Trophoblast cell (in vitro differentiated cells and primary cell): ENCODE measurements around the gene SMTN.

Source experiments
- DNase-seq, 2 donors: peaks; one replicate each; pipeline ENCODE4 v3.0.0-alpha.2; 2016
- H2AFZ ChIP-seq: 2 replicates; pipeline ENCODE4 v1.6.1; 2013; ENCODE audit warnings: low read length, moderate library complexity, mild to moderate bottlenecking; ENCODE audit not compliant: insufficient read depth, poor library complexity
- H2AK5ac ChIP-seq: 2 replicates; pipeline ENCODE4 v1.6.1; 2013; ENCODE audit warnings: mild to moderate bottlenecking, low read length
- H2BK120ac ChIP-seq: 2 replicates; pipeline ENCODE4 v1.6.1; 2013; ENCODE audit warnings: low read length, mild to moderate bottlenecking, moderate library complexity; ENCODE audit not compliant: insufficient read depth, poor library complexity
- H2BK12ac ChIP-seq: 2 replicates; pipeline ENCODE4 v1.6.1; 2013; ENCODE audit warnings: mild to moderate bottlenecking, low read length, moderate library complexity
- H2BK5ac ChIP-seq: 2 replicates; pipeline ENCODE4 v1.6.1; 2013; ENCODE audit warnings: low read length, low read depth, moderate library complexity, mild to moderate bottlenecking; ENCODE audit not compliant: poor library complexity
- H3K14ac ChIP-seq: 2 replicates; pipeline ENCODE4 v1.6.1; 2013; ENCODE audit warnings: mild to moderate bottlenecking, low read length
- H3K18ac ChIP-seq: 2 replicates; pipeline ENCODE4 v1.6.1; 2013; ENCODE audit warnings: mild to moderate bottlenecking, low read length
- H3K23ac ChIP-seq: 2 replicates; pipeline ENCODE4 v1.6.1; 2013; ENCODE audit warnings: low read length
- H3K27ac ChIP-seq: 2 replicates; pipeline ENCODE4 v1.5.1; 2013; ENCODE audit warnings: low read depth, mild to moderate bottlenecking, inconsistent platforms, low read length, moderate library complexity
- H3K27me3 ChIP-seq: 2 replicates; pipeline ENCODE4 v1.6.1; 2013; ENCODE audit warnings: inconsistent platforms, mild to moderate bottlenecking, low read length, moderate library complexity; ENCODE audit not compliant: insufficient read depth
- H3K36me3 ChIP-seq, 2 experiments: 1 replicate in 1 of 2; 2 replicates in 1 of 2; pipeline ENCODE4 v1.6.1; 2013; ENCODE audit warnings: low read length in 2 of 2, mild to moderate bottlenecking in 2 of 2, moderate library complexity in 1 of 2; ENCODE audit not compliant: insufficient read depth in 2 of 2, control insufficient read depth in 1 of 2
- H3K4ac ChIP-seq: 2 replicates; pipeline ENCODE4 v1.6.1; 2013; ENCODE audit warnings: low read depth, mild to moderate bottlenecking, low read length, moderate library complexity
- H3K4me1 ChIP-seq, 2 experiments: 1 replicate in 1 of 2; 2 replicates in 1 of 2; pipeline ENCODE4 v1.6.1; 2013; ENCODE audit warnings: low read length in 2 of 2, mild to moderate bottlenecking in 2 of 2, moderate library complexity in 1 of 2; ENCODE audit not compliant: insufficient read depth in 2 of 2, control insufficient read depth in 1 of 2
- H3K4me2 ChIP-seq: 2 replicates; pipeline ENCODE4 v1.6.1; 2013; ENCODE audit warnings: inconsistent platforms, mild to moderate bottlenecking, low read length, moderate library complexity
- H3K4me3 ChIP-seq: 2 replicates; pipeline ENCODE4 v1.5.1; 2013; ENCODE audit warnings: mild to moderate bottlenecking, low read depth, low read length, inconsistent platforms
- H3K79me1 ChIP-seq: one replicate; pipeline ENCODE4 v1.6.1; 2013; ENCODE audit warnings: low read length
- H3K79me2 ChIP-seq: 2 replicates; pipeline ENCODE4 v1.6.1; 2013; ENCODE audit warnings: low read length, mild to moderate bottlenecking; ENCODE audit not compliant: control insufficient read depth, insufficient read depth, poor library complexity
- H3K9ac ChIP-seq: 2 replicates; pipeline ENCODE4 v1.6.1; 2013; ENCODE audit warnings: mild to moderate bottlenecking, low read length
- H3K9me3 ChIP-seq: 2 replicates; pipeline ENCODE4 v1.6.1; 2013; ENCODE audit warnings: low read depth, mild to moderate bottlenecking, control low read depth, inconsistent platforms, low read length; ENCODE audit not compliant: insufficient read depth
- H4K12ac ChIP-seq: 2 replicates; pipeline ENCODE4 v1.6.1; 2013; ENCODE audit warnings: low read depth, mild to moderate bottlenecking, low read length, moderate library complexity
- H4K8ac ChIP-seq: 2 replicates; pipeline ENCODE4 v1.6.1; 2013; ENCODE audit warnings: low read depth, mild to moderate bottlenecking, low read length, moderate library complexity
- H4K91ac ChIP-seq: one replicate; pipeline ENCODE4 v1.6.1; 2013; ENCODE audit warnings: low read depth, mild to moderate bottlenecking, low read length, moderate library complexity
- WGBS: extraction: QIAGEN DNeasy Blood & Tissue Kit; methylation state at CpG from one replicate; pipeline ENCODE4 v1.1.7; 2013; ENCODE audit warnings: missing lambda C conversion rate; ENCODE audit not compliant: insufficient read length, insufficient coverage; ENCODE audit errors: extremely low coverage; 5-methylcytosine and 5-hydroxymethylcytosine counted together

The SMTN gene

DNA sequence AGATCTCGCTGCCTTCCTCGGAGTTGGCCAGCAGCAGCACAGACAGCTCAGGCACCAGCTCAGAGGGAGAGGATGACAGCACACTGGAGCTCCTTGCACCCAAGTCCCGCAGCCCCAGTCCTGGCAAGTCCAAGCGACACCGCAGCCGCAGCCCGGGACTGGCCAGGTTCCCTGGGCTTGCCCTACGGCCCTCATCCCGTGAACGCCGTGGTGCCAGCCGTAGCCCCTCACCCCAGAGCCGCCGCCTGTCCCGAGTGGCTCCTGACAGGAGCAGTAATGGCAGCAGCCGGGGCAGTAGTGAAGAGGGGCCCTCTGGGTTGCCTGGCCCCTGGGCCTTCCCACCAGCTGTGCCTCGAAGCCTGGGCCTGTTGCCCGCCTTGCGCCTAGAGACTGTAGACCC lies 52.8 kb downstream of the SMTN start:
- Histone ChIP-seq H3K23ac (no peak overlapping the region), H2BK120ac (no peak overlapping the region), H3K14ac (no peak overlapping the region), H4K8ac (no peak overlapping the region), H3K4ac (no peak overlapping the region), H3K79me2 (no peaks in the 10 kb centered on the region), H3K9me3 (no peaks in the 10 kb centered on the region), H3K27me3 (no peaks in the 10 kb centered on the region), H3K4me3 (no peak overlapping the region), H4K91ac (no peak overlapping the region), H3K36me3 (no peaks in the 10 kb centered on the region), H3K9ac (no peak overlapping the region), H2AFZ (no peak overlapping the region), H2BK5ac (no peak overlapping the region), H3K79me1 (no peaks in the 10 kb centered on the region), H3K4me2 (no peak overlapping the region), H2AK5ac (no peak overlapping the region), H3K27ac (no peak overlapping the region), H3K4me1 (no peaks in the 10 kb centered on the region), H2BK12ac (no peak overlapping the region), H3K18ac (no peak overlapping the region), H4K12ac (no peak overlapping the region)
- WGBS: no CpG with 5 or more reads among the region's 19 CpGs
- DNase-seq: no peak

DNA sequence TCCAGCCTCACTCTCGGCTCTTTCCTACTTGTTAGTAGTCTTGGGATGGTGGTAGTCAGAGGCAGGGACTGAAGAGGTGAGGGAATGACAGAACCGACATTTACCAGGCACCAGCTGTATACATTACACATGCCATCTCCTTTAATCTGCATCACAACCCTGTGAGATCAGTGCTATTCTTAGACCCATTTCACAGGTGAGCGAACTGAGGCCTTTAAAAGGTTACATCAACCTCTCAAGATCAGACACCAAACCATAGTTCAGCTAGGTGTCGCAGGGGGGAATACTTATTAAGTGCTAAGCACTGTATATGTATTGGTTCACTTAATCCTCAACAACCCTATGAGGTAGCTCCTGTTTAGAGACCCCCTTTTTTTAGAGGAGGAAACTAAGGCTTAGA lies 53.6 kb downstream of the SMTN start:
- no peaks in the 10 kb centered on the region for H3K4me1 ChIP-seq
- H3K9me3 ChIP-seq: no peaks in the 10 kb centered on the region
- no peak overlapping the region for H4K91ac ChIP-seq
- no peaks in the 10 kb centered on the region for H3K27me3 ChIP-seq
- no peak overlapping the region for H2BK12ac ChIP-seq
- H3K36me3 ChIP-seq: no peaks in the 10 kb centered on the region
- no peak overlapping the region for H2BK120ac ChIP-seq
- H2AK5ac ChIP-seq: no peak overlapping the region
- no peaks in the 10 kb centered on the region for H3K79me2 ChIP-seq
- H3K4ac ChIP-seq: no peak overlapping the region
- no peak overlapping the region for H3K23ac ChIP-seq
- H3K9ac ChIP-seq: no peak overlapping the region
- H2BK5ac ChIP-seq: no peak overlapping the region
- no peak for DNase-seq
- no peak overlapping the region for H4K12ac ChIP-seq
- no CpG with 5 or more reads among the region's 4 CpGs for WGBS
- H2AFZ ChIP-seq: no peak overlapping the region
- H3K4me2 ChIP-seq: no peak overlapping the region
- no peak overlapping the region for H3K4me3 ChIP-seq
- H4K8ac ChIP-seq: no peak overlapping the region
- no peaks in the 10 kb centered on the region for H3K79me1 ChIP-seq
- H3K27ac ChIP-seq: no peak overlapping the region
- H3K14ac ChIP-seq: no peak overlapping the region
- no peak overlapping the region for H3K18ac ChIP-seq

GRCh38 chr22:31135706-31136105 lies 54.6 kb downstream of the SMTN start:
- no peak for DNase-seq
- H4K12ac ChIP-seq: no peak overlapping the region
- H2AFZ ChIP-seq: no peak overlapping the region
- no peak overlapping the region for H3K23ac ChIP-seq
- H3K14ac ChIP-seq: no peak overlapping the region
- H2BK120ac ChIP-seq: no peak overlapping the region
- H4K8ac ChIP-seq: no peak overlapping the region
- H4K91ac ChIP-seq: no peak overlapping the region
- no peak overlapping the region for H3K4me2 ChIP-seq
- H3K4me1 ChIP-seq: no peaks in the 10 kb centered on the region
- no peak overlapping the region for H3K27ac ChIP-seq
- no peak overlapping the region for H3K18ac ChIP-seq
- no peak overlapping the region for H3K4ac ChIP-seq
- no peaks in the 10 kb centered on the region for H3K27me3 ChIP-seq
- no peak overlapping the region for H2AK5ac ChIP-seq
- no CpG with 5 or more reads among the region's 6 CpGs for WGBS
- no peak overlapping the region for H3K9ac ChIP-seq
- H3K4me3 ChIP-seq: no peak overlapping the region
- no peaks in the 10 kb centered on the region for H3K79me1 ChIP-seq
- H2BK5ac ChIP-seq: no peak overlapping the region
- no peaks in the 10 kb centered on the region for H3K36me3 ChIP-seq
- no peak overlapping the region for H2BK12ac ChIP-seq
- no peaks in the 10 kb centered on the region for H3K9me3 ChIP-seq
- no peaks in the 10 kb centered on the region for H3K79me2 ChIP-seq

DNA sequence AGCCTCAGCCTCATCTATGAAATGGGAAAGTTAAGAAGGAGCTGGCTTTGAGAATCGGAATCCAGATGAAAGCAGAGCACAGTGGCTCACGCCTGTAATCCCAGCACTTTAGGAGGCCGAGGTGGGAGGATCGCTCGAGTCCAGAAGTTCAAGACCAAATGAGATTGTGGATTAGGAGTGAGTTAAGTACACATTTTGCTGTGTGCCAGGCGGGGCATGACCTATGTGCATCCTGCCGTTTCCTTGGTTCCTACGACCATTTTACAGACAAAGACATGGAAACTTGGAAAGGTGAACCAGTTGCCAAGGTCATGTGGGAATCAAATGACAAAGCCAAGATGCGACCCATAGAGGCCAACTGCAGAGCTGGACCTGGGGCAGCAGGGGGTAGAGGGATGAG lies 55.0 kb downstream of the SMTN start:
- no peaks in the 10 kb centered on the region for H3K79me2 ChIP-seq
- H3K36me3 ChIP-seq: no peaks in the 10 kb centered on the region
- DNase-seq: no peak
- no peak overlapping the region for H4K12ac ChIP-seq
- H2BK5ac ChIP-seq: no peak overlapping the region
- H2BK12ac ChIP-seq: no peak overlapping the region
- H3K27me3 ChIP-seq: no peaks in the 10 kb centered on the region
- no peak overlapping the region for H4K8ac ChIP-seq
- H3K14ac ChIP-seq: no peak overlapping the region
- no peak overlapping the region for H3K27ac ChIP-seq
- no peak overlapping the region for H4K91ac ChIP-seq
- no peak overlapping the region for H3K4me2 ChIP-seq
- H2BK120ac ChIP-seq: no peak overlapping the region
- H3K4ac ChIP-seq: no peak overlapping the region
- no peaks in the 10 kb centered on the region for H3K4me1 ChIP-seq
- H3K4me3 ChIP-seq: no peak overlapping the region
- H3K18ac ChIP-seq: no peak overlapping the region
- no peaks in the 10 kb centered on the region for H3K79me1 ChIP-seq
- no peak overlapping the region for H2AK5ac ChIP-seq
- no peak overlapping the region for H3K9ac ChIP-seq
- no CpG with 5 or more reads among the region's 9 CpGs for WGBS
- no peaks in the 10 kb centered on the region for H3K9me3 ChIP-seq
- H3K23ac ChIP-seq: no peak overlapping the region
- H2AFZ ChIP-seq: no peak overlapping the region
